B cell (primary cell): ENCODE results near the gene SDHAF2. TPM values are rescaled to one million over a fixed set of nuclear protein-coding genes. Genes with fewer than 3 reads are reported as not detected.

ENCODE experiments used
- ATAC-seq: fragments of 200-7000 bp; cut with Tn5 transposase; one replicate; pipeline ENCODE4 v1.10.0; 2021; ENCODE audit warnings: low read depth, mild to moderate bottlenecking, moderate number of reproducible peaks, moderate library complexity
- CTCF ChIA-PET: fragments of 350-600 bp; sonication (Branson Sonifier 250); formaldehyde crosslinking; loops from one replicate; lab custom pipeline; 2021; ENCODE audit warnings: antibody characterized with exemption, inconsistent platforms; lab: Charles Lee
- POLR2A ChIA-PET: fragments of 350-600 bp; sonication (Branson Sonifier 250); formaldehyde crosslinking; loops from one replicate; lab custom pipeline; 2021; ENCODE audit warnings: antibody characterized with exemption; lab: Charles Lee
- DNase-seq: peaks from one replicate; pipeline ENCODE4 v3.0.0; 2013
- H2AFZ ChIP-seq: 2 replicates; pipeline ENCODE4 v1.6.1; 2012; ENCODE audit warnings: mild to moderate bottlenecking, low read depth, low read length; ENCODE audit not compliant: insufficient read depth, poor library complexity, severe bottlenecking
- H3K27ac ChIP-seq, 2 donors: 1 replicate in 1 of 2; 2 replicates in 1 of 2; pipeline ENCODE4 v1.5.1; 2012 to 2013; ENCODE audit warnings: low read length in 2 of 2, mild to moderate bottlenecking in 2 of 2, moderate library complexity in 1 of 2
- H3K27me3 ChIP-seq, 4 experiments: fragments of 200-600 bp in 1 of 4; sonication (generic) in 1 of 4; replicated peaks in 1 of 4; 1 replicate in 2 of 4; 2 replicates in 2 of 4; pipeline versions ENCODE4 v1.6.1 to v1.7.0; 2013 to 2016; ENCODE audit warnings: low read length in 3 of 4, mild to moderate bottlenecking in 2 of 4, mixed read lengths in 1 of 4, moderate library complexity in 1 of 4; ENCODE audit not compliant: insufficient read depth in 4 of 4, control insufficient read depth in 3 of 4; ENCODE audit errors: control extremely low read depth in 1 of 4
- H3K36me3 ChIP-seq, 2 experiments: replicated peaks in 1 of 2; 1 replicate in 1 of 2; 2 replicates in 1 of 2; pipeline versions ENCODE4 v1.6.1 to v1.7.1; 2013; ENCODE audit warnings: low read length in 1 of 2; ENCODE audit not compliant: insufficient read depth in 2 of 2, control insufficient read depth in 1 of 2; ENCODE audit errors: control extremely low read depth in 1 of 2, extremely low read depth in 1 of 2
- H3K4me1 ChIP-seq, 2 donors: fragments of 200-600 bp in 1 of 2; sonication (generic) in 1 of 2; 1 replicate in 1 of 2; 2 replicates in 1 of 2; pipeline versions ENCODE4 v1.5.1 to v1.6.1; 2013 to 2017; ENCODE audit warnings: low read length in 2 of 2; ENCODE audit not compliant: control insufficient read depth in 2 of 2, insufficient read depth in 2 of 2
- H3K4me2 ChIP-seq: replicated peaks from 2 replicates; pipeline ENCODE3; 2012; ENCODE audit warnings: mild to moderate bottlenecking, low read depth, low read length; ENCODE audit not compliant: poor library complexity, severe bottlenecking
- H3K4me3 ChIP-seq, 5 experiments: fragments of 200-600 bp in 1 of 5; sonication (generic) in 1 of 5; 1 replicate in 3 of 5; 2 replicates in 2 of 5; pipeline versions ENCODE4 v1.5.1 to v1.7.0; 2011 to 2016; ENCODE audit warnings: low read length in 4 of 5, mild to moderate bottlenecking in 4 of 5, low read depth in 2 of 5, control low read depth in 1 of 5, moderate library complexity in 1 of 5; ENCODE audit not compliant: insufficient read depth in 1 of 5; ENCODE audit errors: control extremely low read depth in 1 of 5, extremely low read depth in 1 of 5
- H3K79me2 ChIP-seq: fragments of 200-600 bp; sonication (generic); one replicate; pipeline ENCODE4 v1.6.0; 2016; ENCODE audit warnings: low read length; ENCODE audit not compliant: control insufficient read depth, insufficient read depth
- H3K9ac ChIP-seq: fragments of 200-600 bp; sonication (generic); 2 replicates; pipeline ENCODE4 v1.6.1; 2017; ENCODE audit warnings: mild to moderate bottlenecking, low read length, moderate library complexity
- H3K9me3 ChIP-seq, 3 donors: one replicate each; pipeline versions ENCODE4 v1.6.1 to v1.7.1; 2013; ENCODE audit warnings: low read length in 2 of 3; ENCODE audit not compliant: control insufficient read depth in 2 of 3, insufficient read depth in 1 of 3; ENCODE audit errors: control extremely low read depth in 1 of 3
- H4K20me1 ChIP-seq: 2 replicates; pipeline ENCODE4 v1.6.0; 2012; ENCODE audit warnings: mild to moderate bottlenecking, low read length; ENCODE audit not compliant: insufficient read depth, control insufficient read depth, poor library complexity, severe bottlenecking
- H3K27ac Mint-ChIP-seq: one replicate; pipeline ENCODE4 v1.8.0; 2021; ENCODE audit warnings: mixed read lengths
- H3K27me3 Mint-ChIP-seq: one replicate; pipeline ENCODE4 v1.8.0; 2021; ENCODE audit warnings: mixed read lengths
- H3K4me1 Mint-ChIP-seq: one replicate; pipeline ENCODE4 v1.8.0; 2021; ENCODE audit warnings: mixed read lengths
- H3K4me3 Mint-ChIP-seq: one replicate; pipeline ENCODE4 v1.8.0; 2021; ENCODE audit warnings: mixed read lengths
- H3K9me3 Mint-ChIP-seq: one replicate; pipeline ENCODE4 v1.8.0; 2022; ENCODE audit warnings: mixed read lengths; ENCODE audit not compliant: insufficient read depth
- CTCF ChIP-seq: fragments of 200-600 bp; IDR thresholded peaks from one replicate; pipeline ENCODE4 v1.8.0; 2022; ENCODE audit warnings: antibody characterized with exemption, mild to moderate bottlenecking
- EZH2 ChIP-seq: IDR thresholded peaks from 2 replicates; pipeline ENCODE4 v1.6.1; 2012; ENCODE audit warnings: borderline replicate concordance, low read depth, mild to moderate bottlenecking, moderate library complexity, low read length; ENCODE audit not compliant: insufficient read depth, poor library complexity, severe bottlenecking
- WGBS: methylation state at CpG from one replicate; pipeline ENCODE4 v1.1.5; 2013; ENCODE audit warnings: missing lambda C conversion rate; ENCODE audit not compliant: insufficient coverage; 5-methylcytosine and 5-hydroxymethylcytosine counted together
- intact Hi-C: fragments of 100-400 bp; cut with micrococcal nuclease; formaldehyde crosslinking; loops from one replicate; pipeline ENCODE4 v1.10.0; 2022
- polyA plus RNA-seq: library from polyadenylated mRNA; depleted of rRNA; stranded (reverse); fragments of >200 nt; gene quantifications from 2 replicates; pipeline ENCODE4 v1.2.3, GENCODE V29; 2012
- total RNA-seq, 2 donors: library from RNA; stranded (reverse); fragments of 120-200 nt in 1 of 2; gene quantifications; 1 replicate in 1 of 2; 2 replicates in 1 of 2; pipeline versions ENCODE4 v1.2.3 to v1.2.4, GENCODE V29; 2013 to 2022

The SDHAF2 gene
- total and polyA plus RNA-seq, 2 donors (not counting 1 experiment from before 2014, with no cell fraction given) = 48.9 to 60.8 TPM

- Histone ChIP-seq H2AFZ (no peak overlapping the region), H3K79me2 (peaks cover 19% of the 10 kb centered on the region), H3K4me1 (no peaks in the 10 kb centered on the region), H3K4me3 (no peak overlapping the region), H4K20me1 (peaks cover 32% of the 10 kb centered on the region), H3K9ac (no peak overlapping the region), H3K4me2 (no peak overlapping the region), H3K27ac (no peak overlapping the region), H3K36me3 (peaks cover 2 to 92% of the 10 kb centered on the region in 2 experiments), H3K27me3 (no peaks in the 10 kb centered on the region), H3K9me3 (no peaks in the 10 kb centered on the region)
- no peak for DNase-seq
- no peak for TF ChIP-seq CTCF
- POLR2A ChIA-PET = no interaction called here
- WGBS = 98% methylated on average over 6 of the region's 9 CpGs
- H3K27ac Mint-ChIP-seq = no peak overlapping the region
- H3K4me3 Mint-ChIP-seq = no peak overlapping the region
- no peak for ATAC-seq
- CTCF ChIA-PET = interaction anchor here (0.8 kb wide), 1 partner anchor 26 kb away, joined by 3 read pairs; no protein-coding TSS in a partner anchor
- no peaks in the 10 kb centered on the region for H3K27me3 Mint-ChIP-seq
- H3K4me1 Mint-ChIP-seq = no peaks in the 10 kb centered on the region
- intact Hi-C loops = no loop called here
- no peaks in the 10 kb centered on the region for H3K9me3 Mint-ChIP-seq
These were observed 18.3 kb upstream of the SDHAF2 start for GRCh38 chr11:61411589-61411988.

- Histone ChIP-seq H3K4me1 (no peaks in the 10 kb centered on the region), H2AFZ (no peak overlapping the region), H3K79me2 (peaks cover 36% of the 10 kb centered on the region), H3K4me3 (no peak overlapping the region), H3K27me3 (no peaks in the 10 kb centered on the region), H3K36me3 (peaks cover 2 to 95% of the 10 kb centered on the region in 2 experiments), H3K9me3 (no peaks in the 10 kb centered on the region), H4K20me1 (peaks cover 43% of the 10 kb centered on the region), H3K4me2 (no peak overlapping the region), H3K9ac (no peak overlapping the region), H3K27ac (no peak overlapping the region)
- H3K4me3 Mint-ChIP-seq = no peak overlapping the region
- TF ChIP-seq EZH2 = no peak
- H3K27me3 Mint-ChIP-seq = no peaks in the 10 kb centered on the region
- ATAC-seq = no peak
- intact Hi-C loops = no loop called here
- H3K27ac Mint-ChIP-seq = no peak overlapping the region
- H3K4me1 Mint-ChIP-seq = peaks cover 7% of the 10 kb centered on the region
- no peak for DNase-seq
- H3K9me3 Mint-ChIP-seq = no peaks in the 10 kb centered on the region
- no CpG with 5 or more reads among the region's 3 CpGs for WGBS
- CTCF ChIA-PET = interaction anchor here (1.2 to 1.5 kb wide), 3 partner anchors 22 to 78 kb away, joined by 3 to 9 read pairs (median 4); no protein-coding TSS in a partner anchor
- POLR2A ChIA-PET = interaction anchor here (0.9 to 1.1 kb wide), 2 partner anchors 11 to 21 kb away, joined by 3 to 6 read pairs; partner anchors contain the start of gene TMEM216
These were observed 16.4 kb upstream of the SDHAF2 start for GRCh38 chr11:61413496-61413895.
